GM18907 (cell line): ENCODE measurements around the gene ING4.

Experiments
- ATAC-seq: cut with Tn5 transposase; IDR thresholded peaks from one replicate; pipeline ENCODE4 v1.9.1; 2021; ENCODE audit warnings: mild to moderate bottlenecking, moderate library complexity; ENCODE audit not compliant: unreplicated experiment

ING4 gene

DNA sequence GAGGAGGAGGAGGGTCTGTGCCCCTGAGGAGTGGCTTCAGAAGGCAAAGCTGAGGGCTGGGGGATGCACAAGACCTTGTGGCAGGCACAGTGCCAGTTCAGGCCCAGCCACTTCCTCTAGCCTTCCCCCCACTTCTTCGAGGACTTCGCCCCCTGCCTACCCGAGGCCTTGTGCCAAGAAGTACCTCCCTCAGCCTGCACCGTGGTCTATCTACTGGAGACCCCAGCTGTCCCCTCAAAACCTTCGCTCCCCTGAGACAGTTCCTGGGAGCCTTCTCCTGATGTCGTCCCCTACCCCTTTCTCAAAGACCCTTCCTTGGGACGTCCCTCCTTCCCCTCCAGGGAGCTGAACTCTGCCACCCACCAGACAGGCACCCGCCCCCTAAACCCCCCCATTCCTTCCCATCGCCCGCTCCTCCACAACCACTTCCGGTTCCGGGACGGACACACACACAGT is 25.7 kb upstream of the ING4 start:
- peak; percentile 14 for ATAC-seq

DNA sequence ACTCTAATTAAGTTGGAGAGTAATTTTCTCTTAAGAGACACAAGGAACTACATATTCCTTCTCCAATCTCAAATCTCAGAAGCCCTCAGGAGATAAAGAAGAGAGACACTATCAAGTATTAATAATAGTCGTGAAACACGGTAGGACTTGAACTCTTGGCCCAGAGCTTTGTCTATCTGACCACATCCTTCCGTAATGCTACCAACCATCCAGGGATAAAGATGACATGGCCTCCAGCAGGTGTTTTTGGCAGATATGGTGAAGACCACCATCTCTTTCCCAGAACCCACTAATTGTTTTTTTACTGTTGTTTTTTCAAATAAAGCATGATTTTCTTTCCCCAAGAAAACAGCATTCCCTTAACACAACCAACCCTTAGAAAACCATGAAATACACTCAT is 22.9 kb upstream of the ING4 start:
- ATAC-seq = no peak

DNA sequence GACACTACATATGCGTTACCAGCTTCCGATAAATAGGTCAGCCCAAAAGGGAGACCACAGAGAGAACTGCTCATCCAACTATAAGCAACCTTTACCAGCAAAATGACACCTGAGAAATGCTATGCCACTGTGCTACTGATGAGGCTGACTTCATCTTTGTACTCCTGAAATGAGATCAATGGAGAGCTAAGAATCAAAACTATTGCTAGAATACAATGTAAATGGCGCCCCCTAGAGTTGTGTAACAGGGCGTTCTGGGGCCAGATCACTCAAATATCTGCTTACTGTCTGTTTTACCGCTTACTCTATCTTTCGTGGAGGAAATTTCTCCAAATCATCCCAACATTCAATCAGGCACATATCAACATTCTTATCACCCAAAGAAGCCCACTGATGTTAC is 21.7 kb upstream of the ING4 start:
- no peak for ATAC-seq

DNA sequence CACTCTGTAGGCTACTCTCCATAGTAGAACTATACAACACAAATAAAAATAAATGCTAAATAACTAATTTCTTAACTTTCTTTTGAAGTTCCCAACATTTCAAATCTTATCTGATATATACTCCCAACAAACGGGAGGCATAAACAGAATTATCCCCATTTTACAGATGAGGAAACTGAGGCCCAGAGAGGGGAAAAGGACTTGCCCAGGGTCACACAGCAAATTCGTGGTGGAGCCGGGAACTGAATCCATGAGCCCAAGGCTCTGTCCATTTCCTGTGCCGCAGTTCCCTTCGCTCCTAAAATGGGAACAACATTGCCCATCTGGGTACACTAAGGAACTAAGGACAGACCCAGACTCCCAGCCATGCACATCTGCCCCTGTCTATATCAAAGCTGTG is 14.0 kb upstream of the ING4 start:
- no peak for ATAC-seq

DNA sequence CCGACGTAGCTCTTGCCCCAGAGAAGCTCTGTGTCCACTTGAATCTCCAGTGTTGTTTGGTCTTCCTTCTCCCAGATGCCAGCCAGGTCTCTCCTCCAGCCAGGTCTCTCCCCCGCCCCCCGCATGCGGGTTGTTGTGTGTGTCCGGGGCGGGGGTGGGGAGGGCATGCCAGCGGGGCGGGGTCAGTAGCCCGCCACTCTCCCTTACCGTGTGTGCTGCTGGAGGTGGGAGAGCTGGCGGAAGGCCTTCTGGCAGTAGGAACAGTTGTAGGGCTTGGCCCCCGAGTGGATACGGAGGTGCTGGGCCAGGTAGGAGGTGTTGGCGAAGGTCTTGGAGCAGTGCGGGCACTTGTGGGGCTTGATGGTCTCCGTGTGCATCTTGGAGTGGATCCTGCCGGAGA is 9.2 kb upstream of the ING4 start:
- ATAC-seq = no peak

DNA sequence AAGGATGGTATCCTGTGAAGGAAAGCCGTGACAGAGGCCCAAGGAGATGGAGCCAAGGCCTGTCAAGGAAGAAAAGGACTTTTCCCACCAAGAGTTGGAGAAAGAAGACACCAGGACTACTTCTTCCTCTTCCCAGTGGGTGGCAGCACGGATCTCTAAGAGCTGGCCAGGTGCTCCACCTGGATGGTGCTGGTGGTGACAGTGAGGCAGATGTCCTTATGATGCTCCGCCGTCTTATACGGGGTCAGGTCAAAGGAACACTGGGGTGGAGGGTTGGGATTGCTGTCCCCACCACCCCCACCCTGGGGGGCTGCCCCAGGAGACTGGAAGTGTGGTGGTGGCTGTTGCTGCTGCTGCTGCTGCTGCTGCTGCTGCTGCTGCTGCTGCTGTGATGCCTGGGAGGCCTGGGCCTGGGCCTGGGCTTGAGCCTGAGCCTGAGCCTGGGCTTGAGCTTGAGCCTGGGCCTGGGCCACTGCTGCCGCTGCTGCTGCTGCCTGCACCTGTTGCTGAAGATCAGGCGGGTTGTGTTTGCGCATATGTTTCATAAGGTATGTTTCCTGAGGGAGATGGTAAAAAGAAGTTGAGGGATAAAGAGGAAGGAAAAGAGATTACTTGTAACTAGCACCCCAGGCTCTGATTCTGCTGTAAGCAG is 4.8 kb upstream of the ING4 start:
- ATAC-seq = no peak

DNA sequence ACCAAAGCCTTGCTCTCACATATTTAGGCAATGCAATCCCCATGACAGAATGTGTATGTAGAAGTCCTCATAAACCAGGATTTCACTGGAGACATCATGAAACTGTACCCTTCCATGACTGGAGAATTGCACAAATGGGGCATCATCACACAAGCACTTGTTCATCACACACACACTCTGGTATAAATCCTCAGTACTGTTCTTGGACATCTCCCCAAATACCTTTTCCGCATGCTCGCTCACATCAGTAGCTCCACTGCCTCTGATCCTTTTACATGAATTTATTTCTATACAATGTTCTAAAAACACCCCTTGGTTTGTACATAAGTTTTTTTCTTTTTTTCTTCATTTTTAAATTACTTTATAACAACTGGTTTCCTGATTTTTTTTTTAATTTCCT is 3.3 kb upstream of the ING4 start:
- ATAC-seq = no peak

DNA sequence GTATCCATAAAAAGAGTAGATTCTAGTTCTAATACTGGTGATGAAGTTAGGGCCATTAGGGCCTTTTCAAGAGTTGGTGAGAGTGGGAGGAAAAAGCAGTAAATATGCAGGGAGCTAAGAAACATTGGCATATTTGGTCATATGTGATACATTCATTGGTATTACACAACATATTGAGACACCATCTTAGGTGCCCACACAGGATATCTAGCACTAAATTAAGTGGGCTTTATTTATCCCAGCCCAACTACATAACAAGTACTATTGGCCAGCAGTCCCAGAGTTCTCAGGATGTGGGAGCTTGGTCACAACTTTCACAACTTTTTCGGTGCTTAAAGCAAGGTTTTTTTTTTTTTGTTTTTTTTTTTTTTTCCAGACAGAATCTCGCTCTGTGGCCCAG is 2.0 kb upstream of the ING4 start:
- ATAC-seq = no peak

DNA sequence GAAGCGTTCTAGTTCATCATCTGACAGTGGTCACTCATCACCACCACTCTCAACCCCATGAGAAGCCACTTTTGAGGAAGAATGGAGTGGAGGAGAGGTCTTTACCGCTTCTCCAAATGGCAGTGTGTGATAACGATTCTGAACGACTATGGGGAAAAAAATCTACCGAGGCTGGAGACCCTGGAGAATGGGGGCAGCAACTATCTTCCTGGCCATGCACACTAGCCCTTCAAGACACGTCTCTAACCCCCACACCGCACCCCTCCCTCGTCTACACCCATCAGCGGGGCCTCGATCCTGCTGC is 365 bp downstream of the ING4 start:
- ATAC-seq = no peak

DNA sequence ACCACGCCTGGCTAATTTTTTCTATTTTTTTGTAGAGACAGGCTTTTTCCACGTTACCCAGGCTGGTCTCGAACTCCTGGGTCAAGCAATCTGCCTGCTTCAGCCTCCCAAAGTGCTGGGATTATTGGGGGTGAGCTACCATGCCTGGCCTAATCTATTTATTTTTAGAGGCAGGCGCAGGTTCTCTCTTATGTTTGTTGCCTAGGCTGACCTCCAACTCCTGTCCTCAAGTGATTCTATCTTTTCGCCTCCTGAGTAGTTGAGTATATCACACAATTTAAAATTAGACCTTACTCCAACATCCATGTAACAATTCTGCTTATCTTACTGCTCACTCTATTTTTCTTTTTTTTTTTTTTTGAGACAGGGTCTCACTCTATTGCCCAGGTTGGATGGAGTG is 8.9 kb downstream of the ING4 start:
- no peak for ATAC-seq

DNA sequence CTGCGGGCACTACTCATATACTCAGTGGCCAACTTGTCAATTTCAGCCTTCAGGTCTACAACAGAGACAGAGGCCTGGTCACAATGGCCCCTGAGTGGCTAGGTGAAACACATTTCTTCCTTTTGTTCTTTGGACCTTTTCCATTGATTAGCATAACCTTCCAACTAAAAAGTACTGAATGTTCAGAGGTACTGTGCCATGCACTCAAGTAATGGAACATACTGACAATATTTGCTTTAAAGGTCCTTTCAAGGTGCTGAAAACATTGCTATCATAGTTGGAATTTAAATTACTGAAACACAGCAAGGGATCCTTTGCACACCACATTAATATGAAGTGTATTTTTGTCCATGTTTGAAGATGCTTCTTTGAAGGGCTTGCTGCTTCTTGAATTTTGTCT is 9.6 kb downstream of the ING4 start:
- ATAC-seq = no peak

DNA sequence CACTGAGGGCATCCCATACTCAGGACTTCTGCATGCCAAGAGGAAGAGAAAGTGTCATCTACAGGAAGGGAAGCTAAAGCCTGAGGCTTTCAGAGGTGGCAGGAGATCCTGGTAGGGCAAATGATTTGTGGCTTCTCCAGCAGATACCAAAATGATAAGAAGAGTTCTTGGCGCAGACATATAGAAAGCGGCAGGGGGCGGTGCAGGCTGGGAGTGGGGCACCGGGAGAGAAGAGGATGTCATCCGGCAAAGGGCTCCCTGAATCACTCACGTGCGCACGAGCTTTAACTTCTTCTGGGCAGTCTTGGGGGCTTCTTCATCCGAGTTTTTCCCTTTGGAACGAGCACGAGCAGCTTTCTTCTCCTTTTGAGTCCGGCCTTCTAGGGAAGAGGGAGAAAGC is 10.5 kb downstream of the ING4 start:
- no peak for ATAC-seq

DNA sequence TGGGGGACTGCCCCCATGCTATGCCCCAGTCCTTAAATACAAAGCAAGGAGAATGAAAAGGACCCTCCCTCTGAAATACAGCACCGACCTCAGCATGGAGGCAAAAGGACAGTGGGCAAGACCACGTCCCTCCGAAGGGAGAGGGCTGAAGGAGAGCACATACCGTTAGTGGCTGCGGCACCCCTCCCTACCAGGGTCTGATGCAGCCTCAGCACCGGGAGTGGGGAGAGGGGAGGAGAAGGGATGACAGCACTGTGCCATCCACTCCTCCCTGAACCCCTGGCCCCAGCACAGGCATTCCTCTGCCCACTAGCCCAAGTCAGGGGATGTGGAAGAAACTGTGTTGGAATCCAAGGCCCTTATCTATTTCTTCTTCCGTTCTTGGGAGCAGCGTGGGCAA is 12.1 kb downstream of the ING4 start:
- ATAC-seq = no peak

DNA sequence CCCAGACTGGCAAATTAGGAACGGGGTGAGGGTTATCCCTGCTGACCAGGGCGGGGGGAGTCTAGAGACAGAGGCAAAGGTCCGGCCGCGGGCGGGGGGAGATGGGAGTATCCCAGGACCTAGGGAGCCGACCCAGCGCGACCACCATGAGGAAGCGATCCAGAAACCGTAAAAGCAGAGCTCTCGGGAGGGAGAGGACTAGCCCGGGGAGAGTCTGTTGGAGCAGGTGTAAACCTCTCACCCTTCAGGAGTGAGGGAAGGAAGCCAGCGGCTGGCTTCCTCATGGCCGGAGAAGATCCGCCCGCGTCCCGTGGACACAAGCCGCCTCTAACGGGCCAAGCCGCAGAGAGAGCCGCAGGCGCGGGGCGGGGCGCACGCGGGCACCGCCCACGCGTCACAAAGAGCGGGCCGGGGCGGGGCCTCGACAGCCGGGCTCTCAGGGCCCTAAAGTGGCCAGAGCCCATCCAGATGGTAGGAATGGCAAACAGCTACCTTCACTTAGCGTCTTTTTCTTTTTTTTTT is 15.8 kb downstream of the ING4 start, which contains the start of gene ACRBP:
Gene ACRBP, minus strand, starts transcription at position 350 of the 522 bp plus-strand sequence. Its CDS starts 66 bp downstream, at position 284.
- no peak for ATAC-seq

DNA sequence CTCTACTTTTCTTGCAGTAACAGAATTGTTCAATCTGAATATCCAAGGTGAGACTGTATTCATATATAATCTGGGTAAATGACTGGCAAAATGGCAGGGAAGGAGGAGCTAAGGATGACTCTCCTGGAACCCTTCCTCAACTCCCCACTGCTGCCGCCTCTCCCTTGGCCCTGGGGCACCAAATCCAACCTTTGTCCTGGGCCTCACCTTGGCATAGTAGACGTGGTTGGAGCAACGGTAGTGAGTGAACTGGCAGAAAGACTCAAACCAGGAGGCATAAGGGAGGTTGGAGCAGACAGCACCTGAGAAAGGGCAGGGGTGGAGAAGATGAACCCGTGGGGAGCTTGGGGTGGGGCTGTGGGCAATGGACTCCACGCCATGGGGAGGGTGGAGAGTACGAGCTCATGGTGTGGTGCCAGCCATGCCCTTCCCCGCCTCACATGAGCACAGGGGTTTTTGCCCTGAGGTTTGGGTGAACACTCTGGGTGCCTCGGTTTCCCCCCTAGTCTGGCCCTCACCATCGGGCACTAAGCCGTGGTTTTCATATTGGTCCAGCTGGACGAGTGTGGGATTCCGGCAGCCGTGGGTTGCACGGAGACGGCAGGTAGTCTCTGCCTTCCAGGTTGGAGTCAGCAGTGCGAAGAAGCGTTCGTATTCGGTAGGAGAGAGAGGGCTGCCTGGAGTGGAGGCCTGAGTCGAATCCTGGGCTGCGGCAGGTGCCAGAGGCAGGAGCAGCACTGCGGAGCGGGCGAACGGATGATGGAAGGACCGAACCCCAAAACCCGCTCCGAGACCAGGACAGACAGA is 16.4 kb downstream of the ING4 start:
- ATAC-seq = no peak

DNA sequence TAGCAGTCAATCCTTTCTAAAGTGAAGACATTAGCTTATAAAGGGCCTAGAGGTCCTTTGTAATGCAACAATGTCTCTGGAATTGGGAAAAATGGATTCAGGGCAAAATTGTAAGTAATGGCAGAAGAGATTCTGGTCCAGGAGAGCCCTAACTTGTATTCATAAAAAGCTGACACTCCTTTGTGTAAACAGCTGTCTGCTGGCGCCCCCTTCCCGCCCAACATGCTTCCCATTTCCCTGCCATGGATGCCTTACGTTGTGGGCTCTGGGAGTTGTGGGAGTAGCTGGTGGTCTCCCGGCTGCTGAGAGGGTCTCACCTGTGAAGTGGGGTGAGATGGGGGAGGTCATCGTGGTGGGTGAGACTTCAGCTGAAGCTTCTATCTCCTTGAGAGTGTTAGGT is 18.0 kb downstream of the ING4 start:
- ATAC-seq = no peak

DNA sequence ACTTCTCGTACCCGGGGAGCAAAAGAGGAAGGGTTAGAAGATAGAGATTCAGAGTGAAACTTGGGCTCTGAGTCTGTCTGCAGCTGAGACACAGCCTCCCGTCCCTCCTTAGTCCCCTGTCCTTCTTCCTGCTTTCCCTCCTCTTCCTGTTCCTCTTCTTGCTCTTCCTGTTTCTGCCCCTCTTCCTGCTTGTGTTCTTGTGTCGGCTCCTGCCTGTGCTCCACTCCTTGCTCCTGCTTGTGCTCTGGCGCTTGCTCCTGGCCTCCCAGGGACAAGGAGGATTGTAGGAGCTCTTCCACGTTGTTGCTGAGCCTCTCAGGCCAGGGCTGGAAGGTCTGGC is 18.7 kb downstream of the ING4 start:
- ATAC-seq = no peak

DNA sequence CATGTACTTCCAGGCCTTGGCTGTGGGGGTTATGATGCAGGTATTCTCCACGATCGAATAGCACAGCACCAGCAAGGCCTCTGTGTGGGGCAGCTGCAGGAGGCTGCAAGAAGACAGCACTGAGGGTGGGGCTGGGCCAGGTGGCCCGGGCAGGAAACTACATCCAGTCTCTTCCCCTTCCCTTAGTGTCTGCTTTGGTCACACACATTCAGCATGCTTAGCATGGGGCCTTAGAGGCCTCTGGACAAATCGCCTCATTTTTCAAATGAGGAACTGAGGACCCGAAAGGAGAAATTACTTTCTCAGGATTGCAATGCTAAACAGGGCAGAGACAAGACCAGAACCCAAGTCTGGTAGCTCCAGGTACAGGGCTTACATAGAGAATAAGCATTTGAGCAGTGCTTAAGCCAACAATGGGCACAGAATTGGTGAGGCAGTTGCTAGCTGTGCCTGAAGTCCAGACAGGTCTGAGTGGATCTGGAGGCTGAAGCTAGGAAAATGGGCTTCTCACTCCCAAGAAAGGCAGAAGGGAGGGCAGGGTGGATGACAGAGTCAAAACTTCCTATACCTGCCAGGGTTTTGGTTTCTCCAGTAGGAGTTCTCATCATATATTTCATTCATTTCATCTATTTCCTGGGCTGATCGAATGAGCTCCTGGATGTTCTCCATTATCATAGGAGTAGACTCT is 19.2 kb downstream of the ING4 start:
- no peak for ATAC-seq

DNA sequence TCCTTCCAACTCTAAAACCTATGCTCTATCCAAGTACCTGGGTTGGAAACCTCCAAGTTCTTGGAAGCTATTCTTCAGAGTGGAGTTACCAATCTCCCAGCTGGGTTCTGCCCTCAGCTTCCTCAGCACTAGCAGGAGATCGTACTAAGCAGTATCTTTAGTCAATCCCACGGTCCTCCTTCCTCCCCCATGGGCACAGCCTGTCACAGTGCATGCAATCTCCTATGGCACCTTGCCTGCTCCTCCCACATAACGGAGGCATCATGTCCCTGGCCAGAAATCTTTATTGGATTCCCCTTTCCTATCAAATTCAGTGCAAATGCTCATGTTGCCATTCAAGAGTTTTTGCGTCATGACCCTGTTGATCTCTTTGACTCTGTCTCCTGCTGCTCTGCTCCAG is 21.8 kb downstream of the ING4 start:
- no peak for ATAC-seq

DNA sequence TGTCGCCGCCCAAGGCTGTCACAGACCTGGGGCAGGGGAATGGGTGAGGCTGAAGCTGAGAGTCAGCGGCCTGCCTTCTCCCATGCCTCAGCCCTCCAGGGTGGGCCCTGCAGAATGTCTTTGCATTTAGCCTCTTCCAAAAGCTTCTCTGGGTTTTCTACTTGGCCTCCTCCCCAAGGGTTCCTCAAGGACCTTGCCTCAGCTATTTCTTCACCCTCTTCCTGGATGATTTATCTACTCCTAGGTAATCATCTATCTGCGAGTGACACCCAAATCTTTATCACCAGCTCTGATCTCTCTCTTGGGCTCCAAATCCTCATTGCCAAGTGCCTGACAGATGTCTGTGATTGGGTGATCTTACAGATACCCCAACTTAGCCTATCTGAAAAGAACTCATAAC is 22.4 kb downstream of the ING4 start:
- ATAC-seq = no peak

DNA sequence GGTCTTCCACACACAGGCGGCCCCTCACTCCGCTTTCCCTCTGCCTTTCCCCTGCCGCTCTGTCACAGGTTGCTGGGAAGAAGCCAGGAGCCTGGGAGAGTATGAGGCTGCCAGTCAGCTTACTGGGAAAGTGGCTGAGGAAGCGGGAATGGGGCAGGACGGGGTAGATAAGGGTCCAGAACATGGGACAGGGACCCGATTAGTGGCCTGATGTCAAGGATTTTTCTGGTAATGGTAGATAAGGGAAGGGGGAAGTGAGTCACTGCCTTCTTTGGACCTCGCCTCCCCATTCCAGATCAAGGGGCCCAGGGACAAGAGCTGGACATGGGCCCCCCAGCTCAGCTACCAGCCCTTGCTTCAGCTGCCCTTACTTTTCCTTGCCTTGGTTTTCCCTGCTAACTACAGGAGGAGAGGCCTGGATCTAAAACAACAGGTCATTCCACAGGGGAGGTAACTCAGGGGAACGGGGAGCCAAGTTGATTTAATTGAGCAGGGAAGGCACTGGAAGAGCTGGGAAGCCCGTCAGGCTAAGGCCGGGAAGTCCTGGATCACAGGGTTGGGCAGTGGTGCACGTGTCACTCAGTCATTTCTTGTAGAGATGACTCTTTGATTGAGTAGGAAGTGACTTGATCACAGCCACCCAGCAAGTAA is 23.6 kb downstream of the ING4 start:
- no peak for ATAC-seq

DNA sequence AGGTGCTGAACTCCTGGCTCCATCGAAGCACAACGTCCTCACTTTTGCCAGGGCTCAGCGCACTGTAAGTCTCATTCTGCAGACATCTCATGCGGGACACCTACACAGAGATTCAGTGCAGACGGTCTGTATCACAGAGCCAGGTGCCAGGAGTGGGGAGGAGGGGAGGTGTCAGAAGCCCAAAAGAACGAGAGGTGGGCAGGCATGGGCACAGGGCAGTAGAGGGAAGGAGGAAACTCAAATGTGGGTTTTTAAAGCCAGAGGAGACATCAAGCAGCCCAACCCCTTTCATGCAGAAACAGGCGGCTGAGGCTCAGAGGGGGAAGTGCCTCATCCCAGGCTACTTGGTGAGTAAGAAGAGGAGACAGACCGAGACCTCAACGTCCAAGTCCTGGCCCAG is 24.6 kb downstream of the ING4 start:
- no peak for ATAC-seq
